H1 (cell line): Measurements from ENCODE around the gene KIF26B. TPM values are rescaled to one million over a fixed set of nuclear protein-coding genes. Genes with fewer than 3 reads are reported as not detected.

Experiments
- CTCF ChIA-PET: fragments of 300-600 bp; sonication (Branson Sonifier 250); formaldehyde crosslinking; loops from one replicate; lab custom pipeline; 2021; ENCODE audit not compliant: partially characterized antibody; lab: Charles Lee
- POLR2A ChIA-PET: fragments of 300-600 bp; sonication (Branson Sonifier 250); formaldehyde crosslinking; loops from one replicate; lab custom pipeline; 2021; ENCODE audit warnings: inconsistent platforms; ENCODE audit not compliant: partially characterized antibody; lab: Charles Lee
- DNase-seq, 2 experiments: peaks; one replicate each; pipeline versions ENCODE4 v3.0.0 to v3.0.0-alpha.2; 2010 to 2022; ENCODE audit warnings: low spot score in 2 of 2, low read depth in 1 of 2, mixed read lengths in 1 of 2
- FAIRE-seq: peaks from 2 replicates; lab custom pipeline; 2011; peaks lifted over from hg19 to GRCh38; lab: Jason Lieb, UNC
- H2AFZ ChIP-seq: 2 replicates; pipeline ENCODE4 v1.8.1; 2012; ENCODE audit warnings: low read length, inconsistent platforms
- H2AK5ac ChIP-seq: 2 replicates; pipeline ENCODE4 v1.6.1; 2013; ENCODE audit warnings: low read depth, low read length
- H2BK120ac ChIP-seq: replicated peaks from 2 replicates; pipeline ENCODE3; 2013; ENCODE audit warnings: low read depth, low read length, inconsistent platforms
- H2BK12ac ChIP-seq: 2 replicates; pipeline ENCODE4 v1.6.1; 2013; ENCODE audit warnings: low read depth, low read length
- H2BK15ac ChIP-seq: 2 replicates; pipeline ENCODE4 v1.6.1; 2013; ENCODE audit warnings: low read length
- H2BK20ac ChIP-seq: 2 replicates; pipeline ENCODE4 v1.6.1; 2013; ENCODE audit warnings: low read length
- H2BK5ac ChIP-seq: 2 replicates; pipeline ENCODE4 v1.6.1; 2013; ENCODE audit warnings: low read depth, low read length
- H3K14ac ChIP-seq: 2 replicates; pipeline ENCODE4 v1.6.1; 2013; ENCODE audit warnings: inconsistent platforms; ENCODE audit not compliant: insufficient read length
- H3K18ac ChIP-seq: 2 replicates; pipeline ENCODE4 v1.6.1; 2013; ENCODE audit warnings: low read length; ENCODE audit errors: extremely low read depth
- H3K23ac ChIP-seq: 2 replicates; pipeline ENCODE4 v1.6.1; 2013; ENCODE audit warnings: inconsistent platforms; ENCODE audit not compliant: insufficient read length
- H3K23me2 ChIP-seq: 2 replicates; pipeline ENCODE4 v1.6.1; 2013; ENCODE audit warnings: low read depth, low read length
- H3K27ac ChIP-seq: 2 replicates; pipeline ENCODE4 v1.6.1; 2011; ENCODE audit warnings: low read depth, low read length, inconsistent platforms
- H3K27me3 ChIP-seq, 4 experiments: replicated peaks in 1 of 4; 1 replicate in 1 of 4; 2 replicates in 3 of 4; pipeline versions ENCODE4 v1.6.1 to v1.8.1; 2011 to 2013; ENCODE audit warnings: low read length in 3 of 4, mild to moderate bottlenecking in 3 of 4, inconsistent platforms in 2 of 4, mixed read lengths in 2 of 4, moderate library complexity in 1 of 4; ENCODE audit not compliant: control insufficient read depth in 3 of 4, insufficient read depth in 3 of 4; ENCODE audit errors: extremely low read depth in 1 of 4
- H3K36me3 ChIP-seq, 4 experiments: 2 replicates each; pipeline versions ENCODE4 v1.6.1 to v1.8.1; 2011 to 2013; ENCODE audit warnings: mild to moderate bottlenecking in 4 of 4, low read length in 3 of 4, moderate library complexity in 2 of 4, control low read depth in 1 of 4, inconsistent platforms in 1 of 4; ENCODE audit not compliant: insufficient read depth in 4 of 4, control insufficient read depth in 2 of 4
- H3K4ac ChIP-seq: replicated peaks from 2 replicates; pipeline ENCODE3; 2013; ENCODE audit warnings: low read length, low read depth, mixed read lengths, inconsistent platforms; ENCODE audit not compliant: insufficient read length
- H3K4me1 ChIP-seq, 4 experiments: replicated peaks in 1 of 4; 1 replicate in 1 of 4; 2 replicates in 3 of 4; pipeline versions ENCODE4 v1.6.1 to v1.8.1; 2011 to 2013; ENCODE audit warnings: low read length in 3 of 4, inconsistent platforms in 2 of 4, mixed read lengths in 1 of 4; ENCODE audit not compliant: insufficient read depth in 4 of 4, control insufficient read depth in 3 of 4
- H3K4me2 ChIP-seq, 2 experiments: 2 replicates each; pipeline versions ENCODE4 v1.6.1 to v1.8.1; 2011 to 2013; ENCODE audit warnings: low read depth in 2 of 2, low read length in 2 of 2, control low read depth in 1 of 2, inconsistent platforms in 1 of 2, mild to moderate bottlenecking in 1 of 2; ENCODE audit not compliant: insufficient read depth in 1 of 2
- H3K4me3 ChIP-seq, 4 experiments: fragments of 200-600, 300-600 bp in 1 of 4; sonication (generic), shearing (Covaris generic), sonication (Bioruptor Twin) in 1 of 4; 2 replicates each; pipeline versions ENCODE4 v1.5.1 to v1.8.1; 2011 to 2016; ENCODE audit warnings: low read length in 4 of 4, low read depth in 3 of 4, control low read depth in 2 of 4, inconsistent platforms in 2 of 4, mild to moderate bottlenecking in 2 of 4, mixed read lengths in 1 of 4, moderate library complexity in 1 of 4; ENCODE audit not compliant: insufficient read depth in 2 of 4; ENCODE audit errors: extremely low read depth in 1 of 4
- H3K56ac ChIP-seq: replicated peaks from 2 replicates; pipeline ENCODE3; 2013; ENCODE audit warnings: low read depth, mild to moderate bottlenecking, mixed read lengths, low read length, inconsistent platforms; ENCODE audit not compliant: insufficient read length
- H3K79me1 ChIP-seq: 2 replicates; pipeline ENCODE4 v1.6.1; 2013; ENCODE audit warnings: low read depth, low read length, control low read depth
- H3K79me2 ChIP-seq, 2 experiments: 2 replicates each; pipeline versions ENCODE4 v1.6.1 to v1.8.1; 2012 to 2013; ENCODE audit warnings: low read length in 2 of 2, mild to moderate bottlenecking in 2 of 2, inconsistent platforms in 1 of 2; ENCODE audit not compliant: insufficient read depth in 2 of 2, control insufficient read depth in 1 of 2
- H3K9ac ChIP-seq, 4 experiments: replicated peaks in 1 of 4; 1 replicate in 1 of 4; 2 replicates in 3 of 4; pipeline versions ENCODE4 v1.6.1 to v1.8.1; 2011 to 2013; ENCODE audit warnings: low read depth in 3 of 4, low read length in 3 of 4, control low read depth in 2 of 4, mild to moderate bottlenecking in 2 of 4, moderate library complexity in 2 of 4, inconsistent platforms in 1 of 4; ENCODE audit errors: extremely low read depth in 1 of 4
- H3K9me3 ChIP-seq, 2 experiments: 2 replicates each; pipeline versions ENCODE4 v1.6.1 to v1.8.1; 2012 to 2013; ENCODE audit warnings: mild to moderate bottlenecking in 2 of 2, moderate library complexity in 2 of 2, control low read depth in 1 of 2, inconsistent platforms in 1 of 2, low read depth in 1 of 2, low read length in 1 of 2, mixed read lengths in 1 of 2; ENCODE audit not compliant: insufficient read depth in 2 of 2
- H4K20me1 ChIP-seq, 2 experiments: replicated peaks in 1 of 2; 2 replicates each; pipeline versions ENCODE3 to v1.8.1; 2011 to 2013; ENCODE audit warnings: inconsistent platforms in 2 of 2, low read length in 2 of 2, mild to moderate bottlenecking in 1 of 2; ENCODE audit not compliant: insufficient read depth in 2 of 2, control insufficient read depth in 1 of 2
- H4K5ac ChIP-seq: 2 replicates; pipeline ENCODE4 v1.6.1; 2013; ENCODE audit warnings: low read length, low read depth, mixed read lengths, inconsistent platforms; ENCODE audit not compliant: insufficient read length
- H4K8ac ChIP-seq: 2 replicates; pipeline ENCODE4 v1.8.0; 2013; ENCODE audit warnings: mild to moderate bottlenecking, moderate library complexity, low read length, inconsistent platforms; ENCODE audit not compliant: insufficient read depth; ENCODE audit errors: extremely low read depth
- H4K91ac ChIP-seq: replicated peaks from 2 replicates; pipeline ENCODE3; 2013; ENCODE audit warnings: low read length, mixed read lengths, inconsistent platforms; ENCODE audit not compliant: insufficient read length
- ASH2L ChIP-seq: fragments of 200-600, 300-600 bp; sonication (generic); IDR thresholded peaks from one replicate; pipeline ENCODE4 v1.7.1; 2017; ENCODE audit warnings: low read length
- CHD2 ChIP-seq: IDR thresholded peaks from 2 replicates; pipeline ENCODE4 v1.6.1; 2012; ENCODE audit warnings: low read length, improper control_type of control experiment
- CREB1 ChIP-seq: IDR thresholded peaks from 2 replicates; pipeline ENCODE4 v1.6.1; 2012; ENCODE audit warnings: inconsistent platforms
- WGBS, 2 experiments: shearing (Covaris generic) in 1 of 2; methylation state at CpG; one replicate each; pipeline versions ENCODE4 v1.1.6 to v1.1.7; 2013 to 2015; ENCODE audit warnings: low lambda C conversion rate in 2 of 2, mixed read lengths in 2 of 2, inconsistent platforms in 1 of 2, low coverage in 1 of 2, missing lambda C conversion rate in 1 of 2; ENCODE audit not compliant: insufficient replicate concordance in 2 of 2, insufficient coverage in 1 of 2, insufficient read length in 1 of 2; ENCODE audit errors: extremely low coverage in 1 of 2, missing lambda C conversion rate in 1 of 2; 5-methylcytosine and 5-hydroxymethylcytosine counted together
- polyA plus RNA-seq, 7 experiments: library from polyadenylated mRNA; depleted of rRNA in 3 of 7; stranded (reverse) in 5 of 7; unstranded in 2 of 7; fragments of >200 nt in 5 of 7; fragments of 200-250 nt in 2 of 7; gene quantifications; 1 replicate in 5 of 7; 2 replicates in 1 of 7; 4 replicates in 1 of 7; pipeline versions ENCODE4 v1.2.1 to v1.2.3, GENCODE V29; 2011 to 2013; ENCODE audit warnings: missing spikeins in 2 of 7, mixed read lengths in 2 of 7
- total RNA-seq: library from RNA; stranded (reverse); fragmentation: NEBNext Ultra II Directional; extraction: Animal tissue kit (Norgen Biotek cat#: 25700); gene quantifications from 2 replicates; pipeline ENCODE4 v1.2.1, GENCODE V29; 2021

Gene KIF26B
- total and polyA plus RNA-seq, 2 of the 8 experiments (the other 6 are each of a cell fraction or from before 2014, with no cell fraction given), result 0.06 to 0.28 TPM

DNA sequence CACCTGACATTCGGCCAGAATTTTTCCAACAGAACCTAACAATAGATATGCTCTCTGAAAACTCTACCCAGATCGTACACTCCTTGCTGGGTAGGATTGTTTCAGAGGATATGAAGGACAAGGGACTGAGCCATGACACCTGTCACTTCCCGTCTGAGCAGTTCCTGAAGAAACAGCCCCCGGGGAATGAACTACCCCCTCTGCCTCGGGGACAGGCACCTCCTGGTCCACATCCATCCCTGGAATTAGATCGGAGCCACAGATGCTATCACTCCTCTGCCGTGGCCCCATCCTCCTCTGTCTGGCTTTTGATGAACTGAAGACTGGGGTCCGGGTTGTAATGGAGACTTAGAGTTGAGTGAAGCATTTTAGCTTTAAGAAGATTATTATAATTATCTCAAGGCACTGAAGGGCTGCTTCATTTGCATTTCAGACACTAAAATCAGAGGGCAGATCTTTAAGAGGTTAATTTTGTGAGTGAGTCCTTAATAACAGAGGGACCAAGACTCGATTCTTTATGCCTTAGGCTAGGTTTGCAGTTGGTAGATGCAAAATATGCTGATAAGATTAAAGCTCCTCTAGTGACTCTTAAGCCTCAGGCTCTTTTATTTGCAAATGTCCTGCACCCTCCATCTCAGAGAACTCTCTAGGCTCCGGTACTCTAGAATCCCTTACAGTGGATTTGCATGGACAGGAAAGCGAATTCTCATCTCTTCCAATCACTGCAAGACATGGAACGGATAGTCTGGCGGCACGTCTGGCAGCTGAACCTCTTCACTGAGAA, 333.8 kb downstream of the KIF26B start:
- H3K23ac ChIP-seq, result no peak overlapping the region
- no peak overlapping the region for H2AFZ ChIP-seq
- H2BK5ac ChIP-seq, result no peak overlapping the region
- H2BK120ac ChIP-seq, result no peak overlapping the region
- H4K20me1 ChIP-seq, result no peaks in the 10 kb centered on the region
- no peak overlapping the region for H2BK12ac ChIP-seq
- no peaks in the 10 kb centered on the region for H3K23me2 ChIP-seq
- no peaks in the 10 kb centered on the region for H3K79me2 ChIP-seq
- no peak overlapping the region for H3K4me3 ChIP-seq
- H3K4me1 ChIP-seq, result peaks cover 2 to 4% (median 3%) of the 10 kb centered on the region in 4 experiments; a peak in 6 of 7 replicates
- CTCF ChIA-PET, result interaction anchor here (0.6 to 1.4 kb wide), 6 partner anchors 10 to 107 kb away, joined by 3 to 5 read pairs (median 4); no protein-coding TSS in a partner anchor
- H3K27me3 ChIP-seq, result no peaks in the 10 kb centered on the region; a peak in 1 of 7 replicates
- DNase-seq (no peak), FAIRE-seq (no peak)
- no peak for TF ChIP-seq ASH2L
- no peak for TF ChIP-seq CHD2
- no peak for TF ChIP-seq CREB1
- no peak overlapping the region for H4K91ac ChIP-seq
- H4K8ac ChIP-seq, result no peak overlapping the region
- H3K4me2 ChIP-seq, result no peak overlapping the region
- H3K14ac ChIP-seq, result no peak overlapping the region
- H2AK5ac ChIP-seq, result no peak overlapping the region
- no peaks in the 10 kb centered on the region for H3K79me1 ChIP-seq
- no peak overlapping the region for H2BK15ac ChIP-seq
- no peak overlapping the region for H2BK20ac ChIP-seq
- H3K4ac ChIP-seq, result no peak overlapping the region
- no peak overlapping the region for H3K27ac ChIP-seq
- no peak overlapping the region for H3K56ac ChIP-seq
- no peak overlapping the region for H3K9ac ChIP-seq
- 83% methylated on average over 14 of the region's 14 CpGs; no CpG with 5 or more reads in 1 of the 2 experiments for whole genome bisulfite sequencing, 2 experiments
- no peaks in the 10 kb centered on the region for H3K9me3 ChIP-seq
- H3K18ac ChIP-seq, result no peak overlapping the region
- no peaks in the 10 kb centered on the region for H3K36me3 ChIP-seq
- POLR2A ChIA-PET, result no interaction called here
- no peak overlapping the region for H4K5ac ChIP-seq
